SK-N-SH (cell line): ENCODE measurements around the gene INTS11. TPM values are rescaled to one million over a fixed set of nuclear protein-coding genes. Genes with fewer than 3 reads are reported as not detected.

Experiments used
- CTCF ChIA-PET: fragments of 300-600, 350-600 bp; formaldehyde crosslinking; extraction: SDS; loops from one replicate; lab custom pipeline; 2021; lab: Yijun Ruan, JAX
- POLR2A ChIA-PET: fragments of 350-600 bp; sonication (Branson Sonifier 250); formaldehyde crosslinking; extraction: SDS; loops from one replicate; lab custom pipeline; 2020; ENCODE audit warnings: antibody characterized with exemption, inconsistent platforms; lab: Yijun Ruan, JAX
- DNase-seq: peaks from one replicate; pipeline ENCODE4 v3.0.0; 2012
- H2AFZ ChIP-seq: fragments of 200-600 bp; sonication (generic); 2 replicates; pipeline ENCODE4 v1.8.1; 2016; ENCODE audit warnings: antibody characterized with exemption, mild to moderate bottlenecking, low read depth
- H3F3A ChIP-seq: fragments of 200-600 bp; sonication (generic); replicated peaks from 2 replicates; pipeline ENCODE3; 2016; ENCODE audit warnings: antibody characterized with exemption, mild to moderate bottlenecking; ENCODE audit not compliant: insufficient read depth
- H3K27ac ChIP-seq, 2 experiments: fragments of 200-500 bp in 1 of 2; fragments of 200-600 bp in 1 of 2; sonication (Bioruptor generic) in 1 of 2; sonication (generic), shearing (Covaris generic) in 1 of 2; 2 replicates each; pipeline versions ENCODE4 v1.5.1 to v1.6.1; 2014 to 2016; ENCODE audit warnings: low read depth in 2 of 2, inconsistent platforms in 1 of 2, low read length in 1 of 2, mild to moderate bottlenecking in 1 of 2, mixed read lengths in 1 of 2
- H3K27me3 ChIP-seq: fragments of 200-600 bp; sonication (generic), shearing (Covaris generic); 2 replicates; pipeline ENCODE4 v1.6.1; 2016; ENCODE audit warnings: mixed run types; ENCODE audit not compliant: insufficient read depth
- H3K36me3 ChIP-seq, 2 experiments: fragments of 200-500 bp in 1 of 2; fragments of 200-600 bp in 1 of 2; sonication (Bioruptor generic) in 1 of 2; sonication (generic) in 1 of 2; replicated peaks in 1 of 2; 2 replicates each; pipeline versions ENCODE3 to v1.5.1; 2014 to 2016; ENCODE audit warnings: low read length in 1 of 2, mild to moderate bottlenecking in 1 of 2; ENCODE audit not compliant: insufficient read depth in 2 of 2, control insufficient read depth in 1 of 2
- H3K4me1 ChIP-seq, 2 experiments: fragments of 200-500 bp in 1 of 2; fragments of 200-600 bp in 1 of 2; sonication (Bioruptor generic) in 1 of 2; sonication (generic), shearing (Covaris generic) in 1 of 2; 2 replicates each; pipeline versions ENCODE4 v1.5.1 to v1.6.1; 2014 to 2016; ENCODE audit warnings: low read depth in 1 of 2, low read length in 1 of 2, mixed run types in 1 of 2; ENCODE audit not compliant: insufficient read depth in 2 of 2, control insufficient read depth in 1 of 2
- H3K4me2 ChIP-seq: fragments of 200-600 bp; sonication (generic), shearing (Covaris generic); 2 replicates; pipeline ENCODE4 v1.6.1; 2017; ENCODE audit warnings: mixed run types
- H3K4me3 ChIP-seq, 2 experiments: fragments of 200-500 bp in 1 of 2; fragments of 200-600 bp in 1 of 2; sonication (Bioruptor generic) in 1 of 2; sonication (generic), shearing (Covaris generic) in 1 of 2; 2 replicates each; pipeline versions ENCODE4 v1.5.1 to v1.8.1; 2014 to 2016; ENCODE audit warnings: low read depth in 2 of 2, inconsistent platforms in 1 of 2, low read length in 1 of 2, mild to moderate bottlenecking in 1 of 2, mixed read lengths in 1 of 2, moderate library complexity in 1 of 2
- H3K79me2 ChIP-seq: fragments of 200-600 bp; sonication (generic); 2 replicates; pipeline ENCODE4 v1.8.1; 2017; ENCODE audit warnings: mild to moderate bottlenecking; ENCODE audit not compliant: insufficient read depth
- H3K9ac ChIP-seq: fragments of 200-600 bp; sonication (generic); 2 replicates; pipeline ENCODE4 v1.6.1; 2017; ENCODE audit warnings: mixed run types
- H3K9me2 ChIP-seq: fragments of 200-600 bp; sonication (generic); 2 replicates; pipeline ENCODE4 v1.6.1; 2017; ENCODE audit warnings: mixed run types
- H3K9me3 ChIP-seq: fragments of 200-600 bp; sonication (generic); 2 replicates; pipeline ENCODE4 v1.6.1; 2017; ENCODE audit warnings: mixed run types, mild to moderate bottlenecking, moderate library complexity
- H4K20me1 ChIP-seq: fragments of 200-600 bp; sonication (generic); 2 replicates; pipeline ENCODE4 v1.6.1; 2017; ENCODE audit warnings: mild to moderate bottlenecking, mixed run types; ENCODE audit not compliant: insufficient read depth
- CHD2 ChIP-seq: fragments of 150-350 bp; IDR thresholded peaks from 2 replicates; pipeline ENCODE4 v1.6.1; 2018; ENCODE audit warnings: low read length; ENCODE audit not compliant: partially characterized antibody
- EZH2phosphoT487 ChIP-seq: fragments of 200-600 bp; sonication (generic); IDR thresholded peaks from 2 replicates; pipeline ENCODE4 v1.6.1; 2017; ENCODE audit warnings: low read depth, mixed run types, mild to moderate bottlenecking, antibody characterized with exemption, moderate library complexity, borderline replicate concordance
- FOSL2 ChIP-seq: IDR thresholded peaks from 2 replicates; pipeline ENCODE4 v1.4.0; 2012; ENCODE audit warnings: low read depth, mild to moderate bottlenecking, moderate library complexity, borderline replicate concordance
- FOXJ3 ChIP-seq: sonication (generic); formaldehyde crosslinking; IDR thresholded peaks from 2 replicates; pipeline ENCODE4 v1.5.1; 2020; ENCODE audit warnings: mild to moderate bottlenecking, missing genetic modification reagents
- FOXM1 ChIP-seq: IDR thresholded peaks from 2 replicates; pipeline ENCODE4 v1.4.0; 2012; ENCODE audit warnings: low read depth, mild to moderate bottlenecking
- JUND ChIP-seq: IDR thresholded peaks from 2 replicates; pipeline ENCODE4 v1.4.0; 2012
- MEF2A ChIP-seq: IDR thresholded peaks from 2 replicates; pipeline ENCODE4 v1.4.0; 2012; ENCODE audit warnings: low read depth, borderline replicate concordance
- NFIC ChIP-seq: IDR thresholded peaks from 2 replicates; pipeline ENCODE4 v1.4.0; 2012; ENCODE audit warnings: borderline replicate concordance
- NRF1 ChIP-seq: IDR thresholded peaks from 2 replicates; pipeline ENCODE4 v1.6.1; 2012; ENCODE audit warnings: low read depth, mild to moderate bottlenecking, low read length
- POLR2AphosphoS5 ChIP-seq: IDR thresholded peaks from 2 replicates; pipeline ENCODE4 v1.6.1; 2012; ENCODE audit warnings: low read depth, low read length
- RAD21 ChIP-seq: IDR thresholded peaks from 2 replicates; pipeline ENCODE4 v1.6.1; 2012; ENCODE audit warnings: mild to moderate bottlenecking, low read length
- RCOR1 ChIP-seq: fragments of 150-350 bp; IDR thresholded peaks from 2 replicates; pipeline ENCODE4 v1.6.1; 2017; ENCODE audit warnings: antibody characterized with exemption, low read length
- RFX5 ChIP-seq: IDR thresholded peaks from 2 replicates; pipeline ENCODE4 v1.6.1; 2012; ENCODE audit warnings: mild to moderate bottlenecking, improper control_type of control experiment, low read length
- RXRA ChIP-seq: IDR thresholded peaks from 2 replicates; pipeline ENCODE4 v1.4.0; 2012; ENCODE audit warnings: low read depth, mild to moderate bottlenecking, borderline replicate concordance
- SIN3A ChIP-seq: IDR thresholded peaks from 2 replicates; pipeline ENCODE4 v1.6.1; 2012; ENCODE audit warnings: low read depth, mild to moderate bottlenecking, low read length, moderate library complexity, borderline replicate concordance
- TAF1 ChIP-seq: IDR thresholded peaks from 2 replicates; pipeline ENCODE4 v1.6.1; 2012; ENCODE audit warnings: low read depth, mild to moderate bottlenecking, low read length, moderate library complexity, borderline replicate concordance
- TCF12 ChIP-seq: IDR thresholded peaks from 2 replicates; pipeline ENCODE4 v1.4.0; 2012
- TEAD4 ChIP-seq: IDR thresholded peaks from 2 replicates; pipeline ENCODE4 v1.4.0; 2012; ENCODE audit warnings: mild to moderate bottlenecking, borderline replicate concordance; ENCODE audit not compliant: insufficient read depth
- WGBS: methylation state at CpG from one replicate; pipeline ENCODE4 v1.1.6; 2017; ENCODE audit warnings: low lambda C conversion rate; 5-methylcytosine and 5-hydroxymethylcytosine counted together
- polyA plus RNA-seq, 3 experiments: library from polyadenylated mRNA; depleted of rRNA; stranded (reverse); fragments of >200 nt; gene quantifications; 2 replicates each; pipeline ENCODE4 v1.2.3, GENCODE V29; 2012
- TF ChIP-seq, protein P1 (sequence below): IDR thresholded peaks from 2 replicates; pipeline ENCODE4; 2012
- TF ChIP-seq, protein P2 (sequence below): fragments of 200-600 bp; sonication (generic); IDR thresholded peaks from 2 replicates; pipeline ENCODE4 v1.6.1; 2017; ENCODE audit warnings: antibody characterized with exemption, mild to moderate bottlenecking, moderate library complexity
- TF ChIP-seq, protein P3 (sequence below): IDR thresholded peaks from 2 replicates; pipeline ENCODE4 v1.6.1; 2012; ENCODE audit warnings: mild to moderate bottlenecking, low read depth, low read length, moderate library complexity

The INTS11 gene
- polyA plus RNA-seq, 1 of the 3 experiments (the other 2 are of a cell fraction), result 137 TPM

DNA sequence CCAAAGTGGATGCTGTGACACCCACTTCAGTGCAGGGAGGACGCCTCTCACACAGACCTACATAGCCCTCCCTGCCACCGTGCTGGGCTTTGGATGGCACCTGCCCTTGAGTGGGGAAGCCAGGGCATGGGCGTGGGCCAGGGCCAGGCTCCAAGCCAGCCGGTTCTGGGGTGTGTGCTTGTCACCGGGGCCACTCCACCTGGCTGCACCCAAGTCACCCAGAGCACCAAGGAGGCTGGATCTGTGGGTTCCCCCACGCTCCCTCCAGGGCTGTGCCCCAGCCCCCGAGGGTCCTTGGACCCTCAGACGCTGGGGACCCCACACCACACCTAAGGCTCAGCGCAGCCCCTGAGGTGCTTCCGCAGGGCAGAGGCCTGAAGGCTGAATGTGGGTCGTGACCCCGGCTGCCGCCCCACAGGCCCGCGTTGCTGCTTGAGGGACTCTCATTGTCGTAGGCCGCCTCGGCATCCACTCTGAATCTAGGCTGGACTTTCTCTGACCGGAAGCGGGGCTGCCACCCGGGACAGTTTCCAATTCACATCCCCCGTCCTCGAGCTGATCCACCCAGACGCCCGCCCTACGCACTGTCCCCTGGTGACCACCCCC, 32.4 kb upstream of the INTS11 start:
- Histone ChIP-seq H3K27me3 (no peaks in the 10 kb centered on the region), H4K20me1 (no peaks in the 10 kb centered on the region), H3K9me2 (no peaks in the 10 kb centered on the region), H3K9me3 (no peaks in the 10 kb centered on the region), H3K36me3 (no peaks in the 10 kb centered on the region), H3F3A (peaks cover 9% of the 10 kb centered on the region), H3K9ac (no peak overlapping the region), H2AFZ (no peak overlapping the region), H3K27ac (peak overlapping the region in 1 of 2 experiments; percentile 11; a peak in 1 of 4 replicates), H3K4me1 (peaks cover 20 to 63% of the 10 kb centered on the region in 2 experiments; a peak in 3 of 4 replicates), H3K4me3 (no peak overlapping the region), H3K4me2 (no peak overlapping the region), H3K79me2 (no peaks in the 10 kb centered on the region)
- POLR2A ChIA-PET, result no interaction called here
- TF ChIP-seq, protein P1, sequence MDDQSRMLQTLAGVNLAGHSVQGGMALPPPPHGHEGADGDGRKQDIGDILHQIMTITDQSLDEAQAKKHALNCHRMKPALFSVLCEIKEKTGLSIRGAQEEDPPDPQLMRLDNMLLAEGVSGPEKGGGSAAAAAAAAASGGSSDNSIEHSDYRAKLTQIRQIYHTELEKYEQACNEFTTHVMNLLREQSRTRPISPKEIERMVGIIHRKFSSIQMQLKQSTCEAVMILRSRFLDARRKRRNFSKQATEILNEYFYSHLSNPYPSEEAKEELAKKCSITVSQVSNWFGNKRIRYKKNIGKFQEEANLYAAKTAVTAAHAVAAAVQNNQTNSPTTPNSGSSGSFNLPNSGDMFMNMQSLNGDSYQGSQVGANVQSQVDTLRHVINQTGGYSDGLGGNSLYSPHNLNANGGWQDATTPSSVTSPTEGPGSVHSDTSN, result 0 out of 2 replicates have a peak, but pooled peaks have one; percentile 3
- no peak for TF ChIP-seq RFX5
- no CpG with 5 or more reads among the region's 26 CpGs for WGBS
- DNase-seq, result no peak
- CTCF ChIA-PET, result interaction anchor here (3.6 kb wide), 1 partner anchor 14 kb away, joined by 37 read pairs; no protein-coding TSS in a partner anchor

DNA sequence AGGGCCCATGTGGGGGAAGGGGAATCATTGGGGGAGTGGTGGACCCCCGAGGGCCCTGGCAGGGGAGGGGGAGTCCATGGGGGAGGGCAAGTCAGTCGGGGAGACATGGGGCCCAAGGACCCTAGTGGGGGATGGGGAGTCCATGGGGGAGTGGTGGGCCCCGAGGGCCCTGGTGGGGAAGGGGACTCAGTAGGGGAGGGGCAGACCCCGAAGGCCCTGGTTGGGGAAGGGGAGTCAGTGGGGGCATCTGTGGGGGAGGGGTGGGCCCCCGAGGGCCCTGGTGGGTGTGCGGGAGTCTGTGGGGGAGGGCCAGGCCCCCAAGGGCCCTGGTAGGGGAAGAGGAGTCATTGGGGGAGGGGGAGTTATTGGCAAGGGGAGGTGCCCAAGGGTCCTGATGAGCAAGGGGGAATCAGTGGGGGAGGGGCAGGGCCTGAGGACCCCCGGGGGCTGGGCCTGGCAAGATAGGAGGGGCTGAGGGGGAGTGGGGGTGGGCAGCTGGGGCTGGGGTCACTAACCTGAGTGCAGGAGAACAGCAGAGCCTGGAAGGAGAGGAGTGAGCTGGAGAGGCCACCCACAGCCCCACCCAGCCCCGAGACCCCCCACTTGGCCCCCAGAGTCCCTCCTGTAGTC, 31.8 kb upstream of the INTS11 start:
- H3F3A ChIP-seq, result peaks cover 9% of the 10 kb centered on the region
- ChIA-PET POLR2A (interaction anchor here (1.3 kb wide), 1 partner anchor 15 kb away, joined by 4 read pairs; no protein-coding TSS in a partner anchor), CTCF (interaction anchor here (5.1 kb wide), 1 partner anchor 16 kb away, joined by 48 read pairs; no protein-coding TSS in a partner anchor)
- H3K9me3 ChIP-seq, result no peaks in the 10 kb centered on the region
- no peaks in the 10 kb centered on the region for H3K9me2 ChIP-seq
- TF ChIP-seq RFX5 (no peak), TAF1 (no peak), TEAD4 (no peak), RXRA (no peak), MEF2A (no peak), CHD2 (no peak), SIN3A (no peak), TCF12 (no peak), NFIC (no peak), FOXJ3 (CRISPR knock-in tag) (no peak), POLR2AphosphoS5 (no peak), RAD21 (no peak), EZH2phosphoT487 (no peak), RCOR1 (no peak), FOSL2 (no peak), NRF1 (no peak), JUND (no peak), FOXM1 (no peak)
- TF ChIP-seq, protein P2, sequence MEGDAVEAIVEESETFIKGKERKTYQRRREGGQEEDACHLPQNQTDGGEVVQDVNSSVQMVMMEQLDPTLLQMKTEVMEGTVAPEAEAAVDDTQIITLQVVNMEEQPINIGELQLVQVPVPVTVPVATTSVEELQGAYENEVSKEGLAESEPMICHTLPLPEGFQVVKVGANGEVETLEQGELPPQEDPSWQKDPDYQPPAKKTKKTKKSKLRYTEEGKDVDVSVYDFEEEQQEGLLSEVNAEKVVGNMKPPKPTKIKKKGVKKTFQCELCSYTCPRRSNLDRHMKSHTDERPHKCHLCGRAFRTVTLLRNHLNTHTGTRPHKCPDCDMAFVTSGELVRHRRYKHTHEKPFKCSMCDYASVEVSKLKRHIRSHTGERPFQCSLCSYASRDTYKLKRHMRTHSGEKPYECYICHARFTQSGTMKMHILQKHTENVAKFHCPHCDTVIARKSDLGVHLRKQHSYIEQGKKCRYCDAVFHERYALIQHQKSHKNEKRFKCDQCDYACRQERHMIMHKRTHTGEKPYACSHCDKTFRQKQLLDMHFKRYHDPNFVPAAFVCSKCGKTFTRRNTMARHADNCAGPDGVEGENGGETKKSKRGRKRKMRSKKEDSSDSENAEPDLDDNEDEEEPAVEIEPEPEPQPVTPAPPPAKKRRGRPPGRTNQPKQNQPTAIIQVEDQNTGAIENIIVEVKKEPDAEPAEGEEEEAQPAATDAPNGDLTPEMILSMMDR, result no peak
- TF ChIP-seq, protein P3, sequence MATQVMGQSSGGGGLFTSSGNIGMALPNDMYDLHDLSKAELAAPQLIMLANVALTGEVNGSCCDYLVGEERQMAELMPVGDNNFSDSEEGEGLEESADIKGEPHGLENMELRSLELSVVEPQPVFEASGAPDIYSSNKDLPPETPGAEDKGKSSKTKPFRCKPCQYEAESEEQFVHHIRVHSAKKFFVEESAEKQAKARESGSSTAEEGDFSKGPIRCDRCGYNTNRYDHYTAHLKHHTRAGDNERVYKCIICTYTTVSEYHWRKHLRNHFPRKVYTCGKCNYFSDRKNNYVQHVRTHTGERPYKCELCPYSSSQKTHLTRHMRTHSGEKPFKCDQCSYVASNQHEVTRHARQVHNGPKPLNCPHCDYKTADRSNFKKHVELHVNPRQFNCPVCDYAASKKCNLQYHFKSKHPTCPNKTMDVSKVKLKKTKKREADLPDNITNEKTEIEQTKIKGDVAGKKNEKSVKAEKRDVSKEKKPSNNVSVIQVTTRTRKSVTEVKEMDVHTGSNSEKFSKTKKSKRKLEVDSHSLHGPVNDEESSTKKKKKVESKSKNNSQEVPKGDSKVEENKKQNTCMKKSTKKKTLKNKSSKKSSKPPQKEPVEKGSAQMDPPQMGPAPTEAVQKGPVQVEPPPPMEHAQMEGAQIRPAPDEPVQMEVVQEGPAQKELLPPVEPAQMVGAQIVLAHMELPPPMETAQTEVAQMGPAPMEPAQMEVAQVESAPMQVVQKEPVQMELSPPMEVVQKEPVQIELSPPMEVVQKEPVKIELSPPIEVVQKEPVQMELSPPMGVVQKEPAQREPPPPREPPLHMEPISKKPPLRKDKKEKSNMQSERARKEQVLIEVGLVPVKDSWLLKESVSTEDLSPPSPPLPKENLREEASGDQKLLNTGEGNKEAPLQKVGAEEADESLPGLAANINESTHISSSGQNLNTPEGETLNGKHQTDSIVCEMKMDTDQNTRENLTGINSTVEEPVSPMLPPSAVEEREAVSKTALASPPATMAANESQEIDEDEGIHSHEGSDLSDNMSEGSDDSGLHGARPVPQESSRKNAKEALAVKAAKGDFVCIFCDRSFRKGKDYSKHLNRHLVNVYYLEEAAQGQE, result no peak
- no peaks in the 10 kb centered on the region for H4K20me1 ChIP-seq
- no peak overlapping the region for H2AFZ ChIP-seq
- no peaks in the 10 kb centered on the region for H3K27me3 ChIP-seq
- no peak for DNase-seq
- H3K36me3 ChIP-seq, result no peaks in the 10 kb centered on the region
- H3K4me3 ChIP-seq, result no peak overlapping the region
- no peak overlapping the region; a peak in 1 of 4 replicates for H3K27ac ChIP-seq
- H3K79me2 ChIP-seq, result no peaks in the 10 kb centered on the region
- peaks cover 20 to 68% of the 10 kb centered on the region in 2 experiments; a peak in 3 of 4 replicates for H3K4me1 ChIP-seq
- WGBS, result 42% methylated on average over 8 of the region's 8 CpGs
- H3K4me2 ChIP-seq, result no peak overlapping the region
- no peak overlapping the region for H3K9ac ChIP-seq
